ENCODE data around the gene CRHR1.

The CRHR1 gene

GRCh38 chr17:45848868-45849535, 64.9 kb downstream of the CRHR1 start:
- H4K5ac ChIP-seq (ENCODE audit: low read length) = no peak overlapping the region
- H3K27ac ChIP-seq (ENCODE audit: low read depth, low read length) = no peak overlapping the region
- H2BK15ac ChIP-seq (replicated peaks; ENCODE audit: low read depth) = no peak overlapping the region
- no peak overlapping the region for H2BK5ac ChIP-seq (ENCODE audit: low read length)
- H3K79me2 ChIP-seq (ENCODE audit: control insufficient read depth, insufficient read depth, low read length) = no peaks in the 10 kb centered on the region
- H3K9ac ChIP-seq (ENCODE audit: low read length) = no peak overlapping the region
- no peak overlapping the region for H3K4me3 ChIP-seq (ENCODE audit: low read length)
- no peaks in the 10 kb centered on the region for H3K4me1 ChIP-seq (ENCODE audit: control insufficient read depth, low read depth, low read length)
- H2BK120ac ChIP-seq (ENCODE audit: low read depth, low read length) = no peak overlapping the region
- no peak overlapping the region for H3K23ac ChIP-seq (ENCODE audit: low read length)
- no peak overlapping the region for H3K18ac ChIP-seq (ENCODE audit: low read length)
- no peak overlapping the region for H2AK5ac ChIP-seq (ENCODE audit: low read length)
- no peak overlapping the region for H3K4ac ChIP-seq (ENCODE audit: low read depth, low read length)
- H3K4me2 ChIP-seq (ENCODE audit: low read length) = no peak overlapping the region
- H3K36me3 ChIP-seq (ENCODE audit: control insufficient read depth, insufficient read depth, low read length) = no peaks in the 10 kb centered on the region
- H3K79me1 ChIP-seq (ENCODE audit: low read length) = no peaks in the 10 kb centered on the region
- H3K56ac ChIP-seq (ENCODE audit: low read length) = no peak overlapping the region
- DNase-seq = no peak
- no peak overlapping the region for H4K8ac ChIP-seq (ENCODE audit: low read depth, low read length)
- WGBS (ENCODE audit: extremely low coverage, insufficient coverage, low lambda C conversion rate) = no CpG with 5 or more reads among the region's 15 CpGs
- H3K27me3 ChIP-seq (ENCODE audit: insufficient read depth, low read length, poor library complexity) = no peaks in the 10 kb centered on the region

GRCh38 chr17:45849536-45849990, 65.4 kb downstream of the CRHR1 start:
- Histone ChIP-seq H3K18ac (ENCODE audit: low read length) (no peak overlapping the region), H2BK5ac (ENCODE audit: low read length) (no peak overlapping the region), H4K5ac (ENCODE audit: low read length) (no peak overlapping the region), H2AK5ac (ENCODE audit: low read length) (no peak overlapping the region), H3K56ac (ENCODE audit: low read length) (no peak overlapping the region), H3K27me3 (ENCODE audit: insufficient read depth, low read length, poor library complexity) (no peaks in the 10 kb centered on the region), H3K9ac (ENCODE audit: low read length) (no peak overlapping the region), H3K79me1 (ENCODE audit: low read length) (no peaks in the 10 kb centered on the region), H3K36me3 (ENCODE audit: control insufficient read depth, insufficient read depth, low read length) (no peaks in the 10 kb centered on the region), H3K4me1 (ENCODE audit: control insufficient read depth, low read depth, low read length) (no peaks in the 10 kb centered on the region), H3K4ac (ENCODE audit: low read depth, low read length) (no peak overlapping the region), H4K8ac (ENCODE audit: low read depth, low read length) (no peak overlapping the region), H2BK15ac (replicated peaks; ENCODE audit: low read depth) (no peak overlapping the region), H3K23ac (ENCODE audit: low read length) (no peak overlapping the region), H3K4me3 (ENCODE audit: low read length) (no peak overlapping the region), H3K4me2 (ENCODE audit: low read length) (no peak overlapping the region), H3K27ac (ENCODE audit: low read depth, low read length) (no peak overlapping the region), H2BK120ac (ENCODE audit: low read depth, low read length) (no peak overlapping the region), H3K79me2 (ENCODE audit: control insufficient read depth, insufficient read depth, low read length) (no peaks in the 10 kb centered on the region)
- WGBS (ENCODE audit: extremely low coverage, insufficient coverage, low lambda C conversion rate) = no CpG with 5 or more reads among the region's 7 CpGs
- no peak for DNase-seq

- no peaks in the 10 kb centered on the region for H3K79me1 ChIP-seq (ENCODE audit: low read length)
- no peaks in the 10 kb centered on the region for H3K36me3 ChIP-seq (ENCODE audit: control insufficient read depth, insufficient read depth, low read length)
- no peaks in the 10 kb centered on the region for H3K27me3 ChIP-seq (ENCODE audit: insufficient read depth, low read length, poor library complexity)
- H3K4me2 ChIP-seq (ENCODE audit: low read length) = no peak overlapping the region
- no peak overlapping the region for H4K8ac ChIP-seq (ENCODE audit: low read depth, low read length)
- H3K79me2 ChIP-seq (ENCODE audit: control insufficient read depth, insufficient read depth, low read length) = no peaks in the 10 kb centered on the region
- H2BK120ac ChIP-seq (ENCODE audit: low read depth, low read length) = no peak overlapping the region
- no peak overlapping the region for H3K4me3 ChIP-seq (ENCODE audit: low read length)
- H3K27ac ChIP-seq (ENCODE audit: low read depth, low read length) = no peak overlapping the region
- no peak for DNase-seq
- no peak overlapping the region for H3K23ac ChIP-seq (ENCODE audit: low read length)
- H3K56ac ChIP-seq (ENCODE audit: low read length) = no peak overlapping the region
- no peak overlapping the region for H3K9ac ChIP-seq (ENCODE audit: low read length)
- H3K4me1 ChIP-seq (ENCODE audit: control insufficient read depth, low read depth, low read length) = no peaks in the 10 kb centered on the region
- WGBS (ENCODE audit: extremely low coverage, insufficient coverage, low lambda C conversion rate) = no CpG with 5 or more reads among the region's 4 CpGs
- no peak overlapping the region for H2BK15ac ChIP-seq (replicated peaks; ENCODE audit: low read depth)
- H2BK5ac ChIP-seq (ENCODE audit: low read length) = no peak overlapping the region
- no peak overlapping the region for H2AK5ac ChIP-seq (ENCODE audit: low read length)
- no peak overlapping the region for H3K18ac ChIP-seq (ENCODE audit: low read length)
- no peak overlapping the region for H3K4ac ChIP-seq (ENCODE audit: low read depth, low read length)
- no peak overlapping the region for H4K5ac ChIP-seq (ENCODE audit: low read length)
Measured at GRCh38 chr17:45850011-45850410, 65.9 kb downstream of the CRHR1 start.

GRCh38 chr17:45850468-45850867, 66.3 kb downstream of the CRHR1 start:
- H3K56ac ChIP-seq (ENCODE audit: low read length) = no peak overlapping the region
- H3K79me1 ChIP-seq (ENCODE audit: low read length) = no peaks in the 10 kb centered on the region
- H2BK5ac ChIP-seq (ENCODE audit: low read length) = no peak overlapping the region
- no CpG with 5 or more reads among the region's 5 CpGs for WGBS (ENCODE audit: extremely low coverage, insufficient coverage, low lambda C conversion rate)
- no peak overlapping the region for H3K4ac ChIP-seq (ENCODE audit: low read depth, low read length)
- no peak overlapping the region for H3K23ac ChIP-seq (ENCODE audit: low read length)
- H2AK5ac ChIP-seq (ENCODE audit: low read length) = no peak overlapping the region
- no peak overlapping the region for H2BK15ac ChIP-seq (replicated peaks; ENCODE audit: low read depth)
- H4K5ac ChIP-seq (ENCODE audit: low read length) = no peak overlapping the region
- DNase-seq = no peak
- H3K27ac ChIP-seq (ENCODE audit: low read depth, low read length) = no peak overlapping the region
- H3K4me2 ChIP-seq (ENCODE audit: low read length) = no peak overlapping the region
- no peaks in the 10 kb centered on the region for H3K27me3 ChIP-seq (ENCODE audit: insufficient read depth, low read length, poor library complexity)
- no peak overlapping the region for H3K18ac ChIP-seq (ENCODE audit: low read length)
- H3K9ac ChIP-seq (ENCODE audit: low read length) = no peak overlapping the region
- no peaks in the 10 kb centered on the region for H3K4me1 ChIP-seq (ENCODE audit: control insufficient read depth, low read depth, low read length)
- no peaks in the 10 kb centered on the region for H3K79me2 ChIP-seq (ENCODE audit: control insufficient read depth, insufficient read depth, low read length)
- H2BK120ac ChIP-seq (ENCODE audit: low read depth, low read length) = no peak overlapping the region
- no peak overlapping the region for H4K8ac ChIP-seq (ENCODE audit: low read depth, low read length)
- no peaks in the 10 kb centered on the region for H3K36me3 ChIP-seq (ENCODE audit: control insufficient read depth, insufficient read depth, low read length)
- H3K4me3 ChIP-seq (ENCODE audit: low read length) = no peak overlapping the region

- H4K8ac ChIP-seq (ENCODE audit: low read depth, low read length) = no peak overlapping the region
- no peak overlapping the region for H3K56ac ChIP-seq (ENCODE audit: low read length)
- H2BK120ac ChIP-seq (ENCODE audit: low read depth, low read length) = no peak overlapping the region
- no peaks in the 10 kb centered on the region for H3K79me2 ChIP-seq (ENCODE audit: control insufficient read depth, insufficient read depth, low read length)
- no peaks in the 10 kb centered on the region for H3K4me1 ChIP-seq (ENCODE audit: control insufficient read depth, low read depth, low read length)
- H3K4me2 ChIP-seq (ENCODE audit: low read length) = no peak overlapping the region
- WGBS (ENCODE audit: extremely low coverage, insufficient coverage, low lambda C conversion rate) = no CpG with 5 or more reads among the region's 6 CpGs
- no peak overlapping the region for H2BK15ac ChIP-seq (replicated peaks; ENCODE audit: low read depth)
- no peaks in the 10 kb centered on the region for H3K27me3 ChIP-seq (ENCODE audit: insufficient read depth, low read length, poor library complexity)
- H3K4me3 ChIP-seq (ENCODE audit: low read length) = no peak overlapping the region
- no peak overlapping the region for H3K9ac ChIP-seq (ENCODE audit: low read length)
- H3K79me1 ChIP-seq (ENCODE audit: low read length) = no peaks in the 10 kb centered on the region
- no peak for DNase-seq
- H3K18ac ChIP-seq (ENCODE audit: low read length) = no peak overlapping the region
- no peak overlapping the region for H3K23ac ChIP-seq (ENCODE audit: low read length)
- no peak overlapping the region for H3K27ac ChIP-seq (ENCODE audit: low read depth, low read length)
- H3K4ac ChIP-seq (ENCODE audit: low read depth, low read length) = no peak overlapping the region
- no peaks in the 10 kb centered on the region for H3K36me3 ChIP-seq (ENCODE audit: control insufficient read depth, insufficient read depth, low read length)
- no peak overlapping the region for H4K5ac ChIP-seq (ENCODE audit: low read length)
- no peak overlapping the region for H2AK5ac ChIP-seq (ENCODE audit: low read length)
- H2BK5ac ChIP-seq (ENCODE audit: low read length) = no peak overlapping the region
Measured at GRCh38 chr17:45851022-45851421, 66.9 kb downstream of the CRHR1 start.

GRCh38 chr17:45851464-45851863, 67.3 kb downstream of the CRHR1 start:
- no peak overlapping the region for H3K23ac ChIP-seq (ENCODE audit: low read length)
- H2BK15ac ChIP-seq (replicated peaks; ENCODE audit: low read depth) = no peak overlapping the region
- no peak overlapping the region for H2BK5ac ChIP-seq (ENCODE audit: low read length)
- no peak overlapping the region for H3K27ac ChIP-seq (ENCODE audit: low read depth, low read length)
- H3K36me3 ChIP-seq (ENCODE audit: control insufficient read depth, insufficient read depth, low read length) = no peaks in the 10 kb centered on the region
- no peak overlapping the region for H3K18ac ChIP-seq (ENCODE audit: low read length)
- no peaks in the 10 kb centered on the region for H3K79me2 ChIP-seq (ENCODE audit: control insufficient read depth, insufficient read depth, low read length)
- no peak overlapping the region for H4K5ac ChIP-seq (ENCODE audit: low read length)
- no peak overlapping the region for H3K4me3 ChIP-seq (ENCODE audit: low read length)
- no peak overlapping the region for H3K56ac ChIP-seq (ENCODE audit: low read length)
- no CpG with 5 or more reads among the region's 8 CpGs for WGBS (ENCODE audit: extremely low coverage, insufficient coverage, low lambda C conversion rate)
- no peak overlapping the region for H2BK120ac ChIP-seq (ENCODE audit: low read depth, low read length)
- no peak overlapping the region for H2AK5ac ChIP-seq (ENCODE audit: low read length)
- H3K4ac ChIP-seq (ENCODE audit: low read depth, low read length) = no peak overlapping the region
- no peak overlapping the region for H3K9ac ChIP-seq (ENCODE audit: low read length)
- no peaks in the 10 kb centered on the region for H3K4me1 ChIP-seq (ENCODE audit: control insufficient read depth, low read depth, low read length)
- H4K8ac ChIP-seq (ENCODE audit: low read depth, low read length) = no peak overlapping the region
- H3K79me1 ChIP-seq (ENCODE audit: low read length) = no peaks in the 10 kb centered on the region
- H3K27me3 ChIP-seq (ENCODE audit: insufficient read depth, low read length, poor library complexity) = no peaks in the 10 kb centered on the region
- DNase-seq = no peak
- H3K4me2 ChIP-seq (ENCODE audit: low read length) = no peak overlapping the region
